ENCODE results near the gene MOGAT1. TPM values are rescaled to one million over a fixed set of nuclear protein-coding genes. Genes with fewer than 3 reads are reported as not detected.

MOGAT1 gene
- total RNA-seq, 1 experiment from 2014 or later: not detected

DNA sequence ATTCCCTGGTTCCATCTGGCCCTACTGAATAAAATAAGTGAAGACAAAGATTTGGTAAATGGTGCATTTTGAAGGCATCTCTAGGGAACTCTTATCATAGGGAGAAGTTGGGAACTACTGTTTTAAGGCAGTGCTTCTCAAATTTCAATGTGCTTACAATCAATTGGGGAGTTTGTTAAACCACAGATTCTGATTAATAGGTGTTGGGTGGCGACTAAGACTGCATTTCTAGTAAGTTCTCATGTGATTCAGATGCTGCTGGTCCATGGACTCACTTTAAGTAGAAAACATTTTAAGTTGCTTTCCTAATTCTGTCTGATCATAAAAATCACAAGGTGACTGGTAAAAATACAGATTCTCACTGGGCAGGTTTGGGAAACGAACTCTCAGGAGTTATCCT lies 30.1 kb upstream of the MOGAT1 start:
- H3K23me2 ChIP-seq (ENCODE audit: insufficient read length, low read depth, low read length, poor library complexity, severe bottlenecking): no peaks in the 10 kb centered on the region
- H3T11ph ChIP-seq (ENCODE audit: low read length): no peak overlapping the region
- H3K9ac ChIP-seq (ENCODE audit: extremely low read depth, insufficient read length, low read length): no peak overlapping the region
- H3K4me1 ChIP-seq (ENCODE audit: insufficient read depth, low read length): no peaks in the 10 kb centered on the region
- no peaks in the 10 kb centered on the region for H3K27me3 ChIP-seq (ENCODE audit: insufficient read depth, low read length)
- no peak overlapping the region for H3K27ac ChIP-seq (ENCODE audit: insufficient read length, low read depth, low read length)
- H3K18ac ChIP-seq (ENCODE audit: insufficient read length, low read depth, low read length): no peak overlapping the region
- H3K14ac ChIP-seq (ENCODE audit: insufficient read depth, low read length): no peak overlapping the region
- no peaks in the 10 kb centered on the region for H3K79me2 ChIP-seq (ENCODE audit: insufficient read depth, low read length)
- H2AFZ ChIP-seq (ENCODE audit: low read length): no peak overlapping the region
- H3K9me3 ChIP-seq (ENCODE audit: control insufficient read depth, low read depth, low read length): no peaks in the 10 kb centered on the region
- H3K4ac ChIP-seq (ENCODE audit: low read depth, low read length): no peak overlapping the region
- H3K79me1 ChIP-seq (ENCODE audit: insufficient read depth, low read depth, low read length, poor library complexity, severe bottlenecking): no peaks in the 10 kb centered on the region
- no peak overlapping the region for H3K23ac ChIP-seq (ENCODE audit: insufficient read length, low read depth, low read length)
- no peak overlapping the region for H2AK5ac ChIP-seq (ENCODE audit: insufficient read length, low read length)
- H2BK12ac ChIP-seq (ENCODE audit: insufficient read length, low read depth, low read length): no peak overlapping the region
- H2BK120ac ChIP-seq (ENCODE audit: low read depth, low read length, poor library complexity, severe bottlenecking): no peak overlapping the region
- Mint-ChIP-seq H3K4me3 (no peak overlapping the region), H3K36me3 (ENCODE audit: insufficient read depth in 1 of 3, low read depth in 3 of 3) (peaks cover 16 to 62% (median 52%) of the 10 kb centered on the region in 3 experiments; a peak in 6 of 7 replicates), H3K27me3 (ENCODE audit: low read depth) (no peaks in the 10 kb centered on the region), H3K9me3 (no peaks in the 10 kb centered on the region), H3K27ac (no peak overlapping the region), H3K4me1 (no peaks in the 10 kb centered on the region)
- no CpG with 5 or more reads among the region's 2 CpGs for WGBS (ENCODE audit: extremely low coverage, insufficient read length, low lambda C conversion rate)
- no peak overlapping the region for H4K5ac ChIP-seq (ENCODE audit: insufficient read length, low read depth, low read length)
- no peak overlapping the region for H2BK15ac ChIP-seq (ENCODE audit: low read depth, low read length)
- DNase-seq: no peak
- H2BK20ac ChIP-seq (ENCODE audit: low read depth, low read length, poor library complexity, severe bottlenecking): no peak overlapping the region
- no peak overlapping the region for H4K91ac ChIP-seq (ENCODE audit: insufficient read length, low read depth, low read length)
- H4K20me1 ChIP-seq (ENCODE audit: control insufficient read depth, insufficient read depth, insufficient read length): no peaks in the 10 kb centered on the region
- H3K4me2 ChIP-seq (ENCODE audit: insufficient read depth, insufficient read length, low read length): no peak overlapping the region
- no peak overlapping the region for H3K56ac ChIP-seq (ENCODE audit: insufficient read length, low read depth, low read length)
- no peak overlapping the region for H2BK5ac ChIP-seq (ENCODE audit: insufficient read length, low read length)
- TF ChIP-seq, protein P1, sequence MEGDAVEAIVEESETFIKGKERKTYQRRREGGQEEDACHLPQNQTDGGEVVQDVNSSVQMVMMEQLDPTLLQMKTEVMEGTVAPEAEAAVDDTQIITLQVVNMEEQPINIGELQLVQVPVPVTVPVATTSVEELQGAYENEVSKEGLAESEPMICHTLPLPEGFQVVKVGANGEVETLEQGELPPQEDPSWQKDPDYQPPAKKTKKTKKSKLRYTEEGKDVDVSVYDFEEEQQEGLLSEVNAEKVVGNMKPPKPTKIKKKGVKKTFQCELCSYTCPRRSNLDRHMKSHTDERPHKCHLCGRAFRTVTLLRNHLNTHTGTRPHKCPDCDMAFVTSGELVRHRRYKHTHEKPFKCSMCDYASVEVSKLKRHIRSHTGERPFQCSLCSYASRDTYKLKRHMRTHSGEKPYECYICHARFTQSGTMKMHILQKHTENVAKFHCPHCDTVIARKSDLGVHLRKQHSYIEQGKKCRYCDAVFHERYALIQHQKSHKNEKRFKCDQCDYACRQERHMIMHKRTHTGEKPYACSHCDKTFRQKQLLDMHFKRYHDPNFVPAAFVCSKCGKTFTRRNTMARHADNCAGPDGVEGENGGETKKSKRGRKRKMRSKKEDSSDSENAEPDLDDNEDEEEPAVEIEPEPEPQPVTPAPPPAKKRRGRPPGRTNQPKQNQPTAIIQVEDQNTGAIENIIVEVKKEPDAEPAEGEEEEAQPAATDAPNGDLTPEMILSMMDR (conservative IDR thresholded peaks at IDR 0.05): no peak
- H4K8ac ChIP-seq (replicated peaks; ENCODE audit: insufficient read length, low read depth, low read length): no peak overlapping the region

Data from H9 (cell line).